Germinal center (tissue), 1 donor: Measurements from ENCODE around the gene SNTG2.

Experiments used
- DNase-seq: peaks from one replicate; pipeline ENCODE4 v3.0.0; 2012; ENCODE audit warnings: mixed read lengths, low spot score

The SNTG2 gene

GRCh38 chr2:953975-954686, 3.5 kb downstream of the SNTG2 start:
- DNase-seq = no peak

- no peak for DNase-seq
These were observed 4.0 kb downstream of the SNTG2 start for GRCh38 chr2:954687-955000.

- DNase-seq = no peak
These were observed 5.4 kb downstream of the SNTG2 start for GRCh38 chr2:955829-956731.

DNA sequence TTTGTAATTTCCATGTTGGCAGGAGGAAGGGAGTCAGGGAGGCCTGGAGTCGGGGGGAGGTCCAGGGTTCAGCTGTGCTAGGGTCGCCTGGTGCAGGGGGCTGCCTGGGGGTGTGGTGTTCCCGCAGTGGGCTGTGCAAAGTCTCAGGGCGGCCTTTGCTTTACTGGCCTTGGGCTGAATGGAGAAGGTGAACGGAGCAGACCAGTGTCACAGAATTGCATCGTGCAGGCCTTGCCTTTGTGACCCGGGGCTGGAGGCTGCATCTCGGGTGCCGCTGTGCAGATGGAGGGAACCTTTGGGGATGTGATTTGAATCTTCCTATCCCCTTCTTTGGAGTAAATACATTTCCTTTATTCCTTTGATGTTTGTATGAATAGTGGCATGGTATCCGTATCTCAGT, 8.8 kb downstream of the SNTG2 start:
- no peak for DNase-seq

DNA sequence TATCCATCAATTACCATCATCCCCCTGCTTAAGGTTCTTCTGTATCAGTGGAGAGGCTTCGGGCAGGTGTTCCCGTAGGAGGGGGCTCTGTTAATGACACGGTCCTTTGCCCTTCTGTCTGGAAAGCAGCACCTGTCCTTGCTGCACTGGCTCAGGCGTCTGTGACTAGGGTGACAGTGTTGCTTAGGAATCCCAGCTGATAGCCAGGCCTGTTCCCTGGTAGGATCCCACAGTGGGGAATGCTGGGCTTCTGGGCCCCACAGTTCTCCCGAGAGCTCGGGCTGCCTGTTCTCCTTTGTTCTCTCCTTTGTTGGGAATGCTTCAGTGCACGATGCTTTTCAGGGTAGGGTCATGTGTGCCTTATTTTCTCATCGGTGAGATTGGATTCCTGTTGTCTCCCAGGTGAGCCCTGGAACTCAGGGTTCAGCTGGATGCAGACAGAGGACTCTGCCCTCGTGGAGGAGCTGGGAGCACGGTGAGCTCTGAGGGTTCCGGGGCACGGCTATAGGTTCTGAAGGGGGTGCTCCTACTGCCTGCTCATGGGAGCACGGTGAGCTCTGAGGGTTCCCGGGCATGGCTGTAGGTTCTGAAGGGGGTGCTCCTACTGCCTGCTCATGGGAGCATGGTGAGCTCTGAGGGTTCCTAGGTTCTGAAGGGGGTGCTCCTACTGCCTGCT, 9.6 kb downstream of the SNTG2 start:
- no peak for DNase-seq

- DNase-seq = no peak
These were observed 11.1 kb downstream of the SNTG2 start for GRCh38 chr2:961786-962185.

- no peak for DNase-seq
These were observed 13.2 kb downstream of the SNTG2 start for GRCh38 chr2:963876-964275.

DNA sequence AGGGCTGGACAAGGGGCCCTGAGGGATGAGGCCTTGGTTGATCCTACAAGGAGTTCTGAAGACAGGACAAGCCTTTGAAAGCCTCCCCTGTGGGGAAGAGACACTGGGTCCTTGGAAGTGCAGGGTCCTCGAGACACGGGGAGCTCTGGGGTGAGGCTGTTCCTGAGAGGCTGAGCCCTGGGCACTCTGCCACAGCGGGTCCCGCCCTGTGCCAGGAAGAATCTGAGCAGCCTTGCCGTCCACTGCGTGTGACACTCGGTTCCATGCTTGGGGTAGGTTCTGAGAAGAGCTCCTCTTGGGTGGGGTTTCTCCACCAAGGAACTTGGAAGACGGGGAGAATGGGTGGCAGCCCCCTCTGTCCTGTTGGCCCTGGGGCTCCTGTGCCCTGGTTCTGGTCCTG, 13.9 kb downstream of the SNTG2 start:
- DNase-seq = no peak

DNA sequence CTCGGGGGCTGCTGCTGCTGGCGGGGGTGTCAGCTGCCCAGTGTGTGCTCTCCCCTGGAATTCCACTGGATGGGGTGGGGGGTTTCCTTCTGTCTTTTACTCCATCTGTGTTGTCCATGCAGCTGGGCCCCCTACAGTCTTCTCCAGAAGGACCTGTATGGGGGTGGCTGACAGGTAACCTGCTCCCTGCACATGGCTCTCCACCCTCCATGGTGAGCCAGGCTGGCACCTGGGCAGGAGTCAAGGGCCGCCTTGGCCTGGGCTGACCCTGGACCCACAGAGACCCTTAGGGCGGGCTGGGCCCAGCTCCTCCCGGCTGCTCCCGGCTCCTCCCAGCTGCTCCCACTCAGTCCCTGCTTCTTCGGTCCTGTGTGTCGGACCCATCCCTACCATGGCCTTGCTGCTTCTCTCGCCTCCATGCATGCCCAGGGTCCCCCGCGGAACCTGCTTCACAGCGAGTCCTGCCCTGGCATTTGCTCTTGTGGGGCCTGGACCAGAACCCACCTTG, 15.0 kb downstream of the SNTG2 start:
- no peak for DNase-seq

DNA sequence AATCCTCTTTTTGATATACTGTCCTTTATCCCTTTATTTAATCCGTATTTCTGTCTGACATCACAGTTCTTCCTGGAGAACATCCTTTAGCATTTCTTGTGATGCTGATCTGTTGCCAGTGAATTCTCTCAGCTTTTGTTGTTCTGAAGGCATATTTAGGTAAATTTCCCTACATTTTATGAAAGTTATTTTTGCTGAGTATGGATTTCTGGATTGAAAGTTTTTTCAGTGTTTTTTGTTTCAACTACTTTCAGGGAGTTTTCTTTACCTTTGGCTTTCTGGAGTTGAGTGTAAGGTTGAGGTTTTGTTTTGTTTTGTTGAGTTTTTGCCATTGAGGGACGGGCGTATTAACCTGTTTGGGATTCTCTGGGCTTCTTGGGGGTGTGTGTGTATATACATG, 22.5 kb downstream of the SNTG2 start:
- DNase-seq = no peak

DNA sequence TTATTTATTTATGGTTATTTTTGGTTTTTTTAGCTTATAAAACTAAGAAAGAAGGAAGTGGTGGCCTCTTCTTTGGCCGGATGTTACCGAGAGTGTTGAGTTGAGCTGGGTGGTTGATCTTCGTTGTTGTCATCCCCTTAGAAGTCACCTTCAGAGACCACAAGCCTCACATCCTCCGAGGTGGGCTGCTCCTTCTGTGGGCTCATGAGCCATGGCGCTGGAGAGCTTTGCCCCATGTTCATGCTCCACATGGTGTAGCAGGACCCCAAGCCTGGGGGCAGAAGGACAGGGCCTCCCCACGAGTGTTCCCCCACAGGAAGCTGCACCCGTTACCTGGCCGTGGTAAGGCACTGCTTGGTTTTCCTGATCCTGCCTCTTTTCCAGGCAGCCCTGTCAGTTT, 23.4 kb downstream of the SNTG2 start:
- no peak for DNase-seq

GRCh38 chr2:974502-974901, 23.9 kb downstream of the SNTG2 start:
- DNase-seq = no peak

GRCh38 chr2:975095-975494, 24.4 kb downstream of the SNTG2 start:
- DNase-seq = no peak

DNA sequence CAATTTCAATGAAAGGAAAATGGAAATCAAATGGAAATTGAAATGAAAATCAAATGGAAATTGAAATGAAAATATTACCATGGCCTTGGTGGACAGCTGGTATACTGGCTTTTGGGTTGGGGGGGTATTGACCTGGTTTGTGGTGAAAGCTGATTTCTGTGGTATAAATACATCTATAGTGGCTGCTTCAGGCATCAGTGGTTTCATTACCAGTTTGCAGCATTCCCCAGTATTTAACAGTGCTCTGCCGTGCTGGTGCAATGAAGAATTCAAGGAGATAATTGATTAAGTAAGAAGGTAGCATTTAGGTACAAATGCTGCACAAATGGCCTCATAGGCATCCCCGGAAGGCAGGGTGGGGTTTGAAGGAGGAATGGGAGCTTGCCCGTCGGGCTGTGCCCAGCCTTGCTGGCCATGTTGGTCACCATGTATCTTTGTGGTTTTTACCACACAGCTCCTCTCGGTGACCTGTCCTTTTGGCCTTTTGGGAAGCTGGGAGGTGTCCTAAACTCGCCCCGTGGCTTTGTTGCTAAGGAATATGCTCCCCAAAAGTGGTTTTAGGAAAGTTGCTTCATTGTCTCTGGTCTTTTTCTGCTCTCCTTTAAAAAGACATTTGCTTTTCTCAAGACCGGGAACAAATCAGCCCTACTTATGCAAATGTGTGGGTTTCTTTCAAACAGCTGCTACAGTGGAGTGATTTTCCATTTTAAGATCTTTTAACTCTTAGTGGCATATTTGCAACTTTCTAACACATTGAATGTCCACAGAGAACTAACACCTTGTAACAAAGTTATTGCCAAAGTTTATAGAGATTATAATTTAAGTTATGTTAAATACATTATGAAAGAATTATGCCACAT, 28.6 kb downstream of the SNTG2 start:
- no peak for DNase-seq

GRCh38 chr2:980176-980575, 29.5 kb downstream of the SNTG2 start:
- no peak for DNase-seq

DNA sequence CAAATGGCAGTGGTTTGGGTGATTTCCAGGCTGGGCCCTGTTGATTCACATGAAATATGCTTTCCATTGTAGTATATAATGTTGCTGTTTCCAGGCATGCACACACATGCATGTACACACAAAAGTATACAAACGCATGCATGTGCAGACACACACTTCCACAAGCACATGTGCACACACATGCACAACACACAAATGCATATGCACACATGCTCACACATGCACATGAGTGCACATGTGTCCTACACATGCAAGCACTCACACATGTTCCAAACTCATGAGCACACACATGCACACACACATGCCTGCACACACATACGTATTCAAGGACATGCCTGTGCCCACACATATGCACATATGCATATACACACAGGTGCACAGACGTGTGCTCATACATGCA, 30.6 kb downstream of the SNTG2 start:
- DNase-seq = no peak

DNA sequence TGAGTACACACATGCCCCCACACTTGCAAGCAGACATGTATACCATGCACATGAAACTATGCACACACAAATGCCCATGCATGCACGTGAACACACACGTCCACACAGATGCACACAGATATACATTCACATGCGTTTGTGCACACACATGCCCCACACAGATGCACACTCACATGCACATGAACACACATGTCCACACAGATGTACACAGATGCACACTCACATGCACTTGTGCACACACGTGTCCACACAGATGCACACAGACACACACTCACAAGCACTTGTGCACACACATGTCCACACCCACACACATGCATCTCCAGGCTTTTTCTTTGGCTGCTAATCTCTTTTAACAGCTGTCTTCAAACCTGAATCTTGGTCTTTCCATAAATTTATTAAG, 31.1 kb downstream of the SNTG2 start:
- no peak for DNase-seq

DNA sequence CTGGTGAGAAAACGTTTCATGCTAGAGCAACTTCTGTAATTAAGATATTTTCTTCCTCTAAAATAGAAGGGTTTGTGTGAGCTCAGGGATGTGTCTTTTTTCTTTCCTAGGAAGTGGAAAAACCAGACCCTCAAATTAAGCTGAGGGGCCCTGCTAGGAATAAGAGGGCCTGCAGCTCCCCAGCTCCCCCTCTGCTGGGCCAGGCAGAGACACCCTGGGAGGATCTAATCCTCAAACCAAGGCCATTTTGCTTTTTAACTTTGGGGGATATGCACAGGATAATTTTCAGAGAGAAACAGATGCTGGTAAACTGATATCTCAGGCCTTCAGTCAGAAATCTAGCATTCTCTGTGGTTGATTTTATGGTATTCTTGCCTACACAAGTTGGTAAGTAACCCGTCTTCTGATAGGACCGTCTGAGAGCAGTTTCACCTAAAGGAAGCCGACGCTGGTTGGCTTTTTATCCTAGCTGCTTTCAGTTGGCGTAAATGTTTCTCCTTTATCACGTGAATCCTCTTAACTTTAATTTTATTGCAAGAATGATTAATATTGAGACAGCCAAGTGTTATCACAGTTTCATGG, 34.8 kb downstream of the SNTG2 start:
- no peak for DNase-seq

GRCh38 chr2:987789-988188, 37.1 kb downstream of the SNTG2 start:
- DNase-seq = no peak

- DNase-seq = no peak
These were observed 39.3 kb downstream of the SNTG2 start for GRCh38 chr2:989781-990467.

DNA sequence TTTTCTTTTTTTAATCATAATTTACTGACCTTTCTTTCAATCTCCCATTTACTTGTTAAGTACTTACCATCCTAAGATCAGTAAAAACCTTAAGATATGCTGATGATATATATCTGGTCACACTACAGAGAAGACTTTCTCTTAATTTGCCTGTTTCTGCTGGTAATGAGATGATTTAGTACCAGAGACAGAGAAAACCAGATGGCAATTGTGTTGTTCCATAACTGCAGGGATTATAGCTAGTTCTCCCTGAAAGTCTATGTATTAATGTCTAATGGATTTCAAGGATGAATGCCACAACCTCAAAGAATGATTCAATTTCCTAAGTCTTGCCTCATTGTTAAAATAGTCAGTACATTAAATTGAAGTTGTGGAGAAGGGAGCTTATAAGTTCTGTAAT, 40.3 kb downstream of the SNTG2 start:
- no peak for DNase-seq
